Activated naive CD8-positive, alpha-beta T cell treated with anti-CD3 and anti-CD28 coated beads for 36 hours (primary cell): ENCODE data around the gene PPP2CA. TPM values are rescaled to one million over a fixed set of nuclear protein-coding genes. Genes with fewer than 3 reads are reported as not detected.

Experiments
- DNase-seq: peaks from one replicate; pipeline ENCODE4 v3.0.0; 2021
- H3K27ac Mint-ChIP-seq: one replicate; pipeline ENCODE4 v1.8.0; 2022; ENCODE audit warnings: mild to moderate bottlenecking, moderate library complexity, mixed read lengths
- H3K27me3 Mint-ChIP-seq: one replicate; pipeline ENCODE4 v1.8.0; 2022; ENCODE audit warnings: mild to moderate bottlenecking, mixed read lengths
- H3K36me3 Mint-ChIP-seq: one replicate; pipeline ENCODE4 v1.8.0; 2021; ENCODE audit warnings: mild to moderate bottlenecking, mixed read lengths
- H3K4me1 Mint-ChIP-seq: one replicate; pipeline ENCODE4 v1.8.0; 2021; ENCODE audit warnings: mixed read lengths
- H3K4me3 Mint-ChIP-seq: one replicate; pipeline ENCODE4 v1.8.0; 2022; ENCODE audit warnings: mild to moderate bottlenecking, moderate library complexity, mixed read lengths
- H3K9me3 Mint-ChIP-seq: one replicate; pipeline ENCODE4 v1.8.0; 2022; ENCODE audit warnings: mixed read lengths
- total RNA-seq, 2 experiments: library from RNA; stranded (reverse); gene quantifications; one replicate each; pipeline ENCODE4 v1.2.3, GENCODE V29; 2021

The PPP2CA gene
- total RNA-seq, 2 experiments from 2014 or later, result 183 to 193 TPM

DNA sequence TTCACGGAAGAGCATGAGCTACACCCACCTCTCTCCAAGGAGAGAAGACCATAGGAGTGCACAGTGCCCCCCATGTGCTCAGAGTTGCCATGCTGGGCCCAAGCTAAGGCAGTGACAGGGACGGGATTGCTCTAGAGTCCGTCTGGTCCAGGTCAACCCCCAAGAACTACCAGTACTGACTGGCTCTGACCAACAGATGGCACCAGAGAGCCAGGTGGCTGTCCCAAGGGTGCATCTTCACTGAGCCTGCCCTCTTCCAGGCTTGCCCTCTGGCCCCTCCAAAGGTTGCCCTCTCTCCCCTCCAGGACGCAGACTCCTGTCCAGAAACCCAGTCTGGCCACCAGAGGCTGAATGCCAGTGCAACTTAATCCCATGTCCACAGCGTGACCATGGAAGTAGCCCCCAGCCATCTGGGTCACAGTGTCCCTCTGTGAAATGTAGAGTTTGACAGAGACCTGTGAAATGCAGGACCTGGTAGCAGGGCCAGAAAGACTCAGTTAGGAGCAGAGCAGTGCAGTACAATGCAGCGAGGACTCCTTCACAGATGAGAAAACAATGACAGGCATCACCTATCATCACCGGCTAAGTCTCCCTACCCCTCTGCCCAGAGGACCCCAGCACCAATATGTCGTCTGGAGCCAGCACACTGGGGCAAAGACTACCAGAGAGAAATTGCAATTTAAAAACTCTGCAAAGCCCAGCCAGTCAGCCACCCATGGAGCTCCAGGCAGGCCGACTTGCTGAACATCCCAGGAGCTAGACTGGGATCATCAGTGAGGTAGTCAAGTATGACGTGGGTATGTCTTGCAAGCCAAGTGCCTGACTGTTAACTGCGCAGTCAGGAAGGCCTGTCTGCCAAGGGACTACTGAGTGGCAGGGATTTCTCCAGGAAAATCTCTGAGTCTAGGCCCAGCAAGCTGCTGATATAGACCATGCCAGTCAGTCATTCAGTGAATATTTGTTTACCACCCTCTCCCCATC, 41.4 kb downstream of the PPP2CA start:
- H3K27me3 Mint-ChIP-seq, result no peaks in the 10 kb centered on the region

GRCh38 chr5:134183481-134183880, 42.4 kb downstream of the PPP2CA start:
- no peak for DNase-seq
- H3K4me1 Mint-ChIP-seq, result no peaks in the 10 kb centered on the region

More for the DNA sequence above, 41.4 kb downstream of the PPP2CA start:
- peak; percentile 77 for DNase-seq
- Mint-ChIP-seq H3K27ac (no peak overlapping the region), H3K4me1 (no peaks in the 10 kb centered on the region), H3K4me3 (no peak overlapping the region), H3K36me3 (no peaks in the 10 kb centered on the region), H3K9me3 (no peaks in the 10 kb centered on the region)

DNA sequence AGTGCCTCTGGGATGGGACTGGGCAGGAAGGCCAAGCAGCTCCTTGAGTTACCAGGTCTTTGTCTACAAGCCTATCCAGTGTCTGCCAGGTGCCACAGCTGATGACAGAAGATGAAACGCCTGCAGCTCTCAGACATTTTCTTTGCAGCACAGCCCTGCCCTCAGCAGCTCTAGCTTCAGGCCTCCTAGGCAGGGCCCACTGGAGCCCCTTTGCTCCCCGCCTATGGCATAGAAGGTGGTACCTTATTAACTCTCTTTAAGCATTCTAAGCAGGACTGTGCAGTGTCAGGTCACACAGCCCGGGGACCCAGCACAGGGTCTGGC, 47.8 kb downstream of the PPP2CA start:
- Mint-ChIP-seq H3K27me3 (no peaks in the 10 kb centered on the region), H3K27ac (no peak overlapping the region), H3K36me3 (peaks cover 8% of the 10 kb centered on the region), H3K9me3 (no peaks in the 10 kb centered on the region), H3K4me3 (peak overlapping the region; percentile 92), H3K4me1 (peaks cover 23% of the 10 kb centered on the region)
- DNase-seq, result no peak

More at GRCh38 chr5:134183481-134183880, 42.4 kb downstream of the PPP2CA start:
- no peak overlapping the region for H3K27ac Mint-ChIP-seq
- H3K27me3 Mint-ChIP-seq, result no peaks in the 10 kb centered on the region
- no peaks in the 10 kb centered on the region for H3K9me3 Mint-ChIP-seq
- no peaks in the 10 kb centered on the region for H3K36me3 Mint-ChIP-seq
- no peak overlapping the region for H3K4me3 Mint-ChIP-seq

DNA sequence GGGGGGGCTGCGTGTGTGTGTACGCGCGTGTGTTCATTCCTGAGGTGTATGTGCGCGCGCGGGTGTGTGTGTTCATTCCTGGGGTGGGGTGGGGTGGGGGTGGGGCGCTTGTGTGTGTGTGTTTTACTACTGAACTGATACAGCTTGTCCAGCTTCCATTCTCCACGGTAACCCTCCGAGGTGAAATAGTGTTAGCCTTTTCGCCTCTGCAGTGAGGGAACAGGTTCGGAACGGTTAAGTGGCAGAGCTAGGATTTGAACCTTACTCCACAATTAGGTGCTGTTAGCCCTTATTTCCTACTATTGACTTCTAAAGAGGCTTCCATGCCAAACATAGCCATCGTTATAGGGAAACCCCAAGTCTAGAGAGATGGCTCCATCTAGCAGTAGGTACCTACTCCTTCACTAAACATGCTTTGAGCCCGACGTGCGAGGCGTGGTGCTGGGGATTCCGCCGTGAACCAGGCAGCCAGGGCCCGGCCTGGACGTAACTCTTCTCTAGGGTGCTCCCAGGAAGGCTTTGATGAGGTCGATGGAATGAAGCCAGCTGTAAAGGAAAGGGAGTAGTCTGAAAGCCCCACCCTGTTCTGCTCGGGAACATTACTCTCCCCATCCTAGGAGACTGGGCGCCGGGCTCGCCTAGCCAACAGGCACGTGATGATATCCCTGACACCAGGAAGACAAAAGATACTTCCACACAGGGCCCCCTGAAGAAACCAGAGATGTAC, 48.3 kb downstream of the PPP2CA start:
- Mint-ChIP-seq H3K27ac (peak overlapping the region; percentile 94), H3K36me3 (peaks cover 11% of the 10 kb centered on the region), H3K9me3 (no peaks in the 10 kb centered on the region), H3K4me3 (peak overlapping the region; percentile 92), H3K27me3 (no peaks in the 10 kb centered on the region), H3K4me1 (peaks cover 24% of the 10 kb centered on the region)
- DNase-seq, result no peak

DNA sequence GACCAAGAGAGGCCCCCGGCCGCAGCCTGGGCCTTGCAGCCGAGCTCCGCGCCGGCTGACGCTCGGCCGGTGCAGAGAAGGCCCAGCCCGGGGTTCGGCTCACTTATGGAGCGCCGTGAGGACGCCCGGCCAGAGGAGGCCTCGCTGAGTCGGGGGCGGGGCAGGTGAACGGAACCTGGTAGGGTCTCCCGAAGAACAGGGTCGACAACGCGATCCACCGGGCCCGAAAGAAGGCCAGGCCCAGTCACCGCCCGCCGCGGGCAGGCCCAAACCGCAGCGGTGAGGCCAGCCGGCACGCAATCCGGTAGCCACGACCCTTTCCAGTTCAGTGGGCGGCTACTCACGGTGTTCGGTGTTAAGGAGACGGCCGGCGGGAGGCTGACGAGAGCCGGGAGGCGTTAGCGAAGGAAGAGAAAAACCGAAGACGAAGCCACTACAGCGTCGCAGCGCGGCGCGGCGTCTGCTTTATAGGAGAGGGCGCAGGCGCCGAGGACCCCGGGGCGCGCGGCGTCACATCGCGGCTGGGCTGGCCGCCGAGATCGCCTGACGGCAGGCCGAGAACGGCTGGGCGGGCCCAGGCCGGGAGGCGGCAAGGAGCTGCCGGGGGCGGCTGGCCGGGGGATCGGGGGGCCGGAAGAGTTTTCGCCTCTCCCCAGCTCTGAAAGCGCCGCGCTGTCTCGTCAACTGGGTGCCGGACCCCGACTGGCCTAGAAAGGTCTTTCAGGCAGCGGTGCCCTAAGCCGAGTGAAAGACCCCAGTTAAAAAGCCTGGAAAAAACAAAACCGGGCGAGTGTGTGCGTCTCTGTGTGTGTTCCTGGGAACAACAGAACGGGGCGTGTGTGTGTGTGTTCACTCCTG, 49.1 kb downstream of the PPP2CA start, which contains the start of gene SKP1:
Gene SKP1 (minus strand): TSS at position 440 of the 858 bp plus-strand sequence. CDS start 2,928 bp downstream, outside the sequence.
- DNase-seq, result peak; percentile 87
- Mint-ChIP-seq H3K4me3 (peak within 1 kb of the TSS; percentile 92), H3K4me1 (peaks cover 30% of the 10 kb centered on the region), H3K27me3 (no peaks in the 10 kb centered on the region), H3K9me3 (no peaks in the 10 kb centered on the region), H3K36me3 (peaks cover 17% of the 10 kb centered on the region), H3K27ac (peak within 1 kb of the TSS; percentile 94)

GRCh38 chr5:134175921-134176510, 49.9 kb downstream of the PPP2CA start:
- peak overlapping the region; percentile 94 for H3K27ac Mint-ChIP-seq
- H3K4me3 Mint-ChIP-seq, result peak overlapping the region; percentile 92
- H3K27me3 Mint-ChIP-seq, result no peaks in the 10 kb centered on the region
- peaks cover 23% of the 10 kb centered on the region for H3K36me3 Mint-ChIP-seq
- H3K4me1 Mint-ChIP-seq, result peaks cover 37% of the 10 kb centered on the region
- no peak for DNase-seq
- no peaks in the 10 kb centered on the region for H3K9me3 Mint-ChIP-seq

DNA sequence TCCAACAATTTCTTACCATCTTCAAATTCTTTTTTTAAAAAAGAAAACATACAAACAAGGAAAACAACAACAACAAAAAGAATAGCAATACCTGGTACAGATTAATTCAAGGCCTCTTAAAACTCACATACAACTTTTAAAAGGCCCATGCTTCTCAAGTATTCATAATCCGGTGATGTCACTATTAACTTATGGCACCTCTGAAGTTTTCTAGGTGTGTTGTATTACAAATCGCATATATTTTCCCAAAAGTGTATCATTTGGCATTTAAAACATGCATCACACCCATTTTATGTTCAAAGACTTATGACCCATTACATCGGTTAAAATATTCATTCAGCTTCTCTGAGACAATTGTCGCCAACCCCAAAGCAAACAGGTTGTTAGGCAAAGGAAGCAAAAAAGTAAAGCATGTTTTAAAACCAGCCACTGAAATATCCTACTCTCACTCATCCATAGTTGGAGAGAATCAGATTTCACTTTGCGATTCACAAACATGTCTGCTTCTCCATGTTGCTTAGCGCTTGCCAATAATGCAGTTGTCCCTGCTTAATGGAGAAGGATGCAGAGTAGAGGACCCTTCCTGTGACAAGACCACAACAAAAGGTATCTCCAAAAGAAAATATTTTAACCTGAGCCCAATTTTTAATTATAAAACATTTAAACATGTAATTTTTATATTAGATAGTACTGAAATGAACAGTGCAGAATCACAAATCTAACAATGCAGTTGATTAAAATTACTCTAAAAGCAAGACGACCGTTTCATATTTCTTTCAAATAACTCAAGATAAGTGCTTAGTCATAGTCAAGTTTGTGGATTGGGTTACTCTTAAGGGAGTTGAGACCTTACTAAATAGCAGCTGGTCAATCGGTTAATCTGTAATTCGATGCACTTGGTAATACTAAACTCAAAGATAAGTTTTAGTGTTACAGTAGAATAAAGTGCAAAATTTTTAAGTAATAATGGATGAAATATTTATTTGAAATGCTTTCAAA, 50.7 kb downstream of the PPP2CA start:
- Mint-ChIP-seq H3K4me1 (peaks cover 41% of the 10 kb centered on the region), H3K4me3 (peak overlapping the region; percentile 92), H3K9me3 (no peaks in the 10 kb centered on the region), H3K36me3 (peaks cover 23% of the 10 kb centered on the region), H3K27me3 (no peaks in the 10 kb centered on the region), H3K27ac (peak overlapping the region; percentile 94)
- no peak for DNase-seq

GRCh38 chr5:134171972-134172371, 53.9 kb downstream of the PPP2CA start:
- peaks cover 43% of the 10 kb centered on the region for H3K4me1 Mint-ChIP-seq
- peaks cover 42% of the 10 kb centered on the region for H3K36me3 Mint-ChIP-seq
- H3K9me3 Mint-ChIP-seq, result no peaks in the 10 kb centered on the region
- no peak overlapping the region for H3K4me3 Mint-ChIP-seq
- no peaks in the 10 kb centered on the region for H3K27me3 Mint-ChIP-seq
- no peak for DNase-seq
- H3K27ac Mint-ChIP-seq, result no peak overlapping the region

- H3K9me3 Mint-ChIP-seq, result no peaks in the 10 kb centered on the region
- peaks cover 33% of the 10 kb centered on the region for H3K4me1 Mint-ChIP-seq
- no peak overlapping the region for H3K4me3 Mint-ChIP-seq
- DNase-seq, result no peak
- no peaks in the 10 kb centered on the region for H3K27me3 Mint-ChIP-seq
- H3K36me3 Mint-ChIP-seq, result peaks cover 65% of the 10 kb centered on the region
- H3K27ac Mint-ChIP-seq, result no peak overlapping the region
These were observed 63.3 kb downstream of the PPP2CA start for GRCh38 chr5:134162592-134162991.

- H3K9me3 Mint-ChIP-seq, result no peaks in the 10 kb centered on the region
These were observed 64.1 kb downstream of the PPP2CA start for GRCh38 chr5:134161513-134162395.

DNA sequence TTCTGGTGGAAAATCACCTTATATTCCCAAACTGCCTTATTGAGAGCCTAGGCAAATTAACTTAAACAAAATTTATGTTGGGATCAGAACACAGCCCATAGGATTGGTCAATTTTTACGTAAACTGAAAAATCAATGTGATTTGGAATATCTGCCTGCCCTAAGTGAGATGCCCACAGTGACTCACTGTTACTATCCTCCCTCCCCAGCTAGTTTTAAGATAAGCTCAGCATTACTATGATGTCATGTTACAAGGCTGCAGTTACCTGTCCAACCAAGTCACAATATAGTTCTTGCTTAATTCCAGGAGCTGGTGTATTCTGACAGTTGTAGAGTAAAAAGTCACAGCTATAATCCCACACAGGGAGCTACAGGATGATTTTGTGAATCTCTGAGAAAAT, 72.2 kb downstream of the PPP2CA start:
- Mint-ChIP-seq H3K36me3 (peaks cover 48% of the 10 kb centered on the region), H3K4me3 (no peak overlapping the region), H3K27ac (no peak overlapping the region), H3K4me1 (peaks cover 65% of the 10 kb centered on the region), H3K27me3 (no peaks in the 10 kb centered on the region), H3K9me3 (no peaks in the 10 kb centered on the region)
- DNase-seq, result no peak

More at GRCh38 chr5:134161513-134162395, 64.1 kb downstream of the PPP2CA start:
- Mint-ChIP-seq H3K4me3 (no peak overlapping the region), H3K27ac (peak overlapping the region; percentile 82), H3K36me3 (peaks cover 59% of the 10 kb centered on the region), H3K4me1 (peaks cover 37% of the 10 kb centered on the region), H3K27me3 (no peaks in the 10 kb centered on the region)
- DNase-seq, result no peak

DNA sequence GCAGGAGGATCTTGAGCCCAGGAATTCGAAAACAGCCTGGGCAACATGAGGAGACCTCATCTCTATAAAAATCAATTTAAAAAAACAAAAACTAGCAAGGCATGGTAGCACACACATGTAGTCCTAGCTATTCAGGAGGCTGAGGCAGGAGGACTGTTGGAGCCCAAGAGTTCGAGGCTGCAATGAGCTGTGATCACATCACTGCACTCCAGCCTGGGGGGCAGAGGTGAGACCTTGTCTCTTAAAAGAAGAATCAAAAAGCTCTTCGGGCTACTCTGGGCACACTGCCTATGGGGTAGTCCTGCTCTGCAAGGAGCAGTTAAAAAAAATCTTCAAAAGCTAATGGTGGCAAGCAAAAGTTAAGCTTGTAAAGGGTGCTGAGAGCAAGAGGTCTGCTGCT, 72.6 kb downstream of the PPP2CA start:
- no peaks in the 10 kb centered on the region for H3K27me3 Mint-ChIP-seq
- H3K4me1 Mint-ChIP-seq, result peaks cover 64% of the 10 kb centered on the region

More for the DNA sequence above, 72.6 kb downstream of the PPP2CA start:
- no peaks in the 10 kb centered on the region for H3K9me3 Mint-ChIP-seq
- DNase-seq, result no peak
- no peak overlapping the region for H3K4me3 Mint-ChIP-seq
- H3K36me3 Mint-ChIP-seq, result peaks cover 47% of the 10 kb centered on the region
- peak overlapping the region; percentile 35 for H3K27ac Mint-ChIP-seq
